Activated CD4-positive, alpha-beta T cell treated with anti-CD3 and anti-CD28 coated beads, Interleukin-2, amount 10 ng/mL, durations not matched to agents 24 days and 14 days (primary cell): ENCODE measurements around the gene ACADSB. TPM values are rescaled to one million over a fixed set of nuclear protein-coding genes. Genes with fewer than 3 reads are reported as not detected.

Experiments
- DNase-seq: peaks from one replicate; pipeline ENCODE4 v3.0.0; 2022
- H3K27ac Mint-ChIP-seq: one replicate; pipeline ENCODE4 v1.8.0; 2022; ENCODE audit warnings: mild to moderate bottlenecking, mixed read lengths
- H3K27me3 Mint-ChIP-seq: one replicate; pipeline ENCODE4 v1.8.0; 2022; ENCODE audit warnings: mixed read lengths
- H3K36me3 Mint-ChIP-seq: one replicate; pipeline ENCODE4 v1.8.0; 2022; ENCODE audit warnings: low read depth, mild to moderate bottlenecking, mixed read lengths
- H3K4me1 Mint-ChIP-seq: one replicate; pipeline ENCODE4 v1.8.0; 2021; ENCODE audit warnings: mixed read lengths
- H3K4me3 Mint-ChIP-seq: one replicate; pipeline ENCODE4 v1.8.0; 2022; ENCODE audit warnings: mild to moderate bottlenecking, moderate library complexity, mixed read lengths
- H3K9me3 Mint-ChIP-seq: one replicate; pipeline ENCODE4 v1.8.0; 2021; ENCODE audit warnings: mixed read lengths
- intact Hi-C: fragments of 100-400 bp; cut with micrococcal nuclease; formaldehyde crosslinking; loops from one replicate; pipeline ENCODE4 v1.15.1; 2023
- total RNA-seq: library from RNA; stranded (reverse); gene quantifications from 2 replicates; pipeline ENCODE4 v1.2.3, GENCODE V29; 2022

Gene ACADSB
- total RNA-seq, 1 donor from 2014 or later, result 21.3 TPM

GRCh38 chr10:123073187-123073586 is 64.4 kb downstream of the ACADSB start:
- no peak for DNase-seq
- intact Hi-C loops, result no loop called here
- Mint-ChIP-seq H3K27me3 (peaks cover 6% of the 10 kb centered on the region), H3K9me3 (no peaks in the 10 kb centered on the region), H3K4me1 (no peaks in the 10 kb centered on the region), H3K4me3 (no peak overlapping the region), H3K36me3 (no peaks in the 10 kb centered on the region), H3K27ac (no peak overlapping the region)

GRCh38 chr10:123074215-123074614 is 65.4 kb downstream of the ACADSB start:
- no peaks in the 10 kb centered on the region for H3K4me1 Mint-ChIP-seq
- no peaks in the 10 kb centered on the region for H3K36me3 Mint-ChIP-seq
- H3K27me3 Mint-ChIP-seq, result peaks cover 3% of the 10 kb centered on the region
- DNase-seq, result no peak
- no peak overlapping the region for H3K27ac Mint-ChIP-seq
- intact Hi-C loops, result no loop called here
- no peak overlapping the region for H3K4me3 Mint-ChIP-seq
- no peaks in the 10 kb centered on the region for H3K9me3 Mint-ChIP-seq

GRCh38 chr10:123081896-123082295 is 73.1 kb downstream of the ACADSB start:
- peaks cover 6% of the 10 kb centered on the region for H3K9me3 Mint-ChIP-seq
- H3K27me3 Mint-ChIP-seq, result no peaks in the 10 kb centered on the region
- H3K27ac Mint-ChIP-seq, result no peak overlapping the region
- intact Hi-C loops, result no loop called here
- H3K36me3 Mint-ChIP-seq, result no peaks in the 10 kb centered on the region
- no peak overlapping the region for H3K4me3 Mint-ChIP-seq
- no peaks in the 10 kb centered on the region for H3K4me1 Mint-ChIP-seq
- DNase-seq, result no peak

GRCh38 chr10:123083811-123084210 is 75.0 kb downstream of the ACADSB start:
- Mint-ChIP-seq H3K27ac (no peak overlapping the region), H3K36me3 (no peaks in the 10 kb centered on the region), H3K4me1 (no peaks in the 10 kb centered on the region), H3K4me3 (no peak overlapping the region), H3K9me3 (peaks cover 6% of the 10 kb centered on the region), H3K27me3 (no peaks in the 10 kb centered on the region)
- intact Hi-C loops, result no loop called here
- no peak for DNase-seq

GRCh38 chr10:123086281-123086680 is 77.5 kb downstream of the ACADSB start:
- H3K27ac Mint-ChIP-seq, result no peak overlapping the region
- H3K9me3 Mint-ChIP-seq, result peaks cover 6% of the 10 kb centered on the region
- intact Hi-C loops, result no loop called here
- no peak overlapping the region for H3K4me3 Mint-ChIP-seq
- H3K36me3 Mint-ChIP-seq, result no peaks in the 10 kb centered on the region
- DNase-seq, result no peak
- H3K27me3 Mint-ChIP-seq, result no peaks in the 10 kb centered on the region
- H3K4me1 Mint-ChIP-seq, result no peaks in the 10 kb centered on the region

- Mint-ChIP-seq H3K36me3 (no peaks in the 10 kb centered on the region), H3K4me1 (no peaks in the 10 kb centered on the region), H3K27me3 (peaks cover under 1% of the 10 kb centered on the region), H3K27ac (no peak overlapping the region), H3K9me3 (peaks cover 6% of the 10 kb centered on the region), H3K4me3 (no peak overlapping the region)
- intact Hi-C loops, result no loop called here
- DNase-seq, result no peak
Observed at GRCh38 chr10:123087348-123087747, 78.5 kb downstream of the ACADSB start.

GRCh38 chr10:123087786-123088185 is 79.0 kb downstream of the ACADSB start:
- no peaks in the 10 kb centered on the region for H3K36me3 Mint-ChIP-seq
- H3K9me3 Mint-ChIP-seq, result peaks cover 6% of the 10 kb centered on the region

GRCh38 chr10:123092635-123093414 is 84.0 kb downstream of the ACADSB start:
- H3K27ac Mint-ChIP-seq, result no peak overlapping the region
- H3K27me3 Mint-ChIP-seq, result peaks cover 2% of the 10 kb centered on the region
- H3K9me3 Mint-ChIP-seq, result no peaks in the 10 kb centered on the region
- intact Hi-C loops, result no loop called here
- H3K4me3 Mint-ChIP-seq, result no peak overlapping the region
- no peaks in the 10 kb centered on the region for H3K4me1 Mint-ChIP-seq
- no peaks in the 10 kb centered on the region for H3K36me3 Mint-ChIP-seq
- DNase-seq, result no peak

More at GRCh38 chr10:123087786-123088185, 79.0 kb downstream of the ACADSB start:
- no peak overlapping the region for H3K4me3 Mint-ChIP-seq
- no peak overlapping the region for H3K27ac Mint-ChIP-seq
- no peak for DNase-seq
- peaks cover 2% of the 10 kb centered on the region for H3K27me3 Mint-ChIP-seq
- intact Hi-C loops, result no loop called here
- no peaks in the 10 kb centered on the region for H3K4me1 Mint-ChIP-seq

GRCh38 chr10:123093489-123093888 is 84.7 kb downstream of the ACADSB start:
- Mint-ChIP-seq H3K4me3 (no peak overlapping the region), H3K27ac (no peak overlapping the region), H3K4me1 (no peaks in the 10 kb centered on the region), H3K36me3 (no peaks in the 10 kb centered on the region), H3K27me3 (peaks cover 2% of the 10 kb centered on the region), H3K9me3 (no peaks in the 10 kb centered on the region)
- DNase-seq, result no peak
- intact Hi-C loops, result no loop called here

GRCh38 chr10:123096452-123096851 is 87.6 kb downstream of the ACADSB start:
- Mint-ChIP-seq H3K36me3 (no peaks in the 10 kb centered on the region), H3K9me3 (no peaks in the 10 kb centered on the region), H3K27ac (no peak overlapping the region), H3K4me1 (no peaks in the 10 kb centered on the region), H3K4me3 (no peak overlapping the region), H3K27me3 (peaks cover 2% of the 10 kb centered on the region)
- no peak for DNase-seq
- intact Hi-C loops, result no loop called here

- no peak overlapping the region for H3K27ac Mint-ChIP-seq
- DNase-seq, result no peak
- H3K4me3 Mint-ChIP-seq, result no peak overlapping the region
- intact Hi-C loops, result no loop called here
- no peaks in the 10 kb centered on the region for H3K36me3 Mint-ChIP-seq
- H3K4me1 Mint-ChIP-seq, result no peaks in the 10 kb centered on the region
- no peaks in the 10 kb centered on the region for H3K9me3 Mint-ChIP-seq
- H3K27me3 Mint-ChIP-seq, result peaks cover 2% of the 10 kb centered on the region
Observed at GRCh38 chr10:123097039-123097438, 88.2 kb downstream of the ACADSB start.

- Mint-ChIP-seq H3K9me3 (no peaks in the 10 kb centered on the region), H3K27me3 (no peaks in the 10 kb centered on the region), H3K4me3 (no peak overlapping the region), H3K36me3 (no peaks in the 10 kb centered on the region), H3K4me1 (no peaks in the 10 kb centered on the region), H3K27ac (no peak overlapping the region)
- intact Hi-C loops, result no loop called here
- DNase-seq, result no peak
Observed at GRCh38 chr10:123100030-123100762, 91.4 kb downstream of the ACADSB start.

- intact Hi-C loops, result no loop called here
- Mint-ChIP-seq H3K4me1 (no peaks in the 10 kb centered on the region), H3K36me3 (no peaks in the 10 kb centered on the region), H3K4me3 (no peak overlapping the region), H3K27ac (no peak overlapping the region), H3K9me3 (no peaks in the 10 kb centered on the region), H3K27me3 (no peaks in the 10 kb centered on the region)
- DNase-seq, result no peak
Observed at GRCh38 chr10:123101872-123102271, 93.1 kb downstream of the ACADSB start.

GRCh38 chr10:123102673-123103072 is 93.9 kb downstream of the ACADSB start:
- no peak overlapping the region for H3K27ac Mint-ChIP-seq
- H3K36me3 Mint-ChIP-seq, result no peaks in the 10 kb centered on the region
- no peak overlapping the region for H3K4me3 Mint-ChIP-seq
- intact Hi-C loops, result no loop called here
- no peaks in the 10 kb centered on the region for H3K9me3 Mint-ChIP-seq
- H3K4me1 Mint-ChIP-seq, result no peaks in the 10 kb centered on the region
- no peaks in the 10 kb centered on the region for H3K27me3 Mint-ChIP-seq
- DNase-seq, result no peak
